HG03066 (cell line): ENCODE results near the gene NUDT3.
"Not testable (repeated sequence)": the region's sequence is repeated elsewhere in the genome, so short reads cannot be mapped to it uniquely, and the experiment has no call there.

Experiments
- ATAC-seq: cut with Tn5 transposase; IDR thresholded peaks from one replicate; pipeline ENCODE4 v1.9.1; 2021; ENCODE audit warnings: low read depth; ENCODE audit not compliant: unreplicated experiment

The NUDT3 gene

DNA sequence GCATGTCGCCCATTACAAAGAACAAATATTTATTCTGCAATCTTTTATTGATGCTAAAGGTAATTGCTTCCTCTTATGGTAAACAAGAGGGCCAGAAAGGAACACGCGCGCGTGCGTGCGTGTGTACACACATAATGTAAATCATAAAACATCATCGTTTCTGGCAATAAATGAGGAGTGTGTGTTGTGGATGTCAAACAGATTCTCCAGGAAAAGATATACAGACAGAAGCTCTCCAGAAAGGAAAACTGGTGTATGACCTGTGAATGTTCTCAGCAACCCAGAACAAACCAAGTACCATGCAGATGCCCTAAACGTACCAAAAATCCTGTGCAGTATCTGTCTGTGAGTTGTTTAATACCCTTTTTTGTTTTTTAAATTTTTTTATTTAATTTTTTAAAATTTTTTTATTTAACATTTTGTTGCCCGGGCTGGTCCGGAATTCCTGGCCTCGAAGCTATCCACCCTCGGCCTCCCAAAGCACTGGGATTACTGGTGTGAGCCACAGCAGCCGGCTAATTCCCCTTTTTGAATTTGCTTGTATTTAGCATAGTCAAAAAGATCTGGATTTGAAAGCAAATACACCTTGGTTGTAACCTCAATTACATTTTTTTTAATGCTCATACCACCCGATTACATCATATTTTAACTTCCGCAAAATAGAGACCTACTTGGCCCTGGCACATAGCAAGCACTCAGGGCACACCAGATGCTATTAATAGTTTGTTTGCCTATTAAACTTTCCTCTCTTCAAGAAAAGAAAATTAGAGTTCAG, 909 bp upstream of the NUDT3 start:
- ATAC-seq = no peak

DNA sequence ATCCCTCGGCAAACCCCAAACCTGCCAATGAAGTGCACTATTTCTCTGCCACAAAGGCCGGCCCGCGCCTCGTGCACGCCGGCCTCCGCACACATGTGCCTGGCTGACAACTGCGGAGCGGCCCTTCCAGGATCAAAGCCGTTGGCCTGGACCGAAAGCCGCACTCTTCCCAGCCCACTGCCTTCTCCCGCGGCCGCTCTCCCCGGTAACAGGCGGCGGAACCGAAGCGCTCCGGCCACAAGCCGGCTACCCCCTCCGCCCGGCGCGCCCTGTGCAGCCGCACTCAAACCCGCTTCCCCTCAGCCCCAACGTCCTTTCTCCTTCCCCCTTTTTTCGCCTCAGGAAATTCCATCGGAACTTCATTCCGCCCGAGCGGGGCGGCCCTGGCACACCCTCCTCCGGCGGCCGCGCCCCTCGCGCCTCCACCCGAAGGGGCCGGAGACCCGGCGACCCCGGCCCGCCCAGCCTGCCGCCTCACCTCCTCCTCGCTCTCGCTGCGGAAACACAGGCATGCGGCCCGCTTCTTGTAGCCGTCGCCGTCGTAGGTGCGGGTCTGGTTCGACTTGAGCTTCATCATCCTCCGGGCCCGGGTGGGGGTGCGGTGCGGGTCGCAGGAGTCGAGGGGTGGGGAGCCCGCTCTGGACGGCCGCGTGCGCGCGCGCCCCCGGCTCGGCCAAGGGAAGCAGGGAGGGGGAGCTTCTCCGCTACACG, 528 bp downstream of the NUDT3 start:
- peak; percentile 26 for ATAC-seq

DNA sequence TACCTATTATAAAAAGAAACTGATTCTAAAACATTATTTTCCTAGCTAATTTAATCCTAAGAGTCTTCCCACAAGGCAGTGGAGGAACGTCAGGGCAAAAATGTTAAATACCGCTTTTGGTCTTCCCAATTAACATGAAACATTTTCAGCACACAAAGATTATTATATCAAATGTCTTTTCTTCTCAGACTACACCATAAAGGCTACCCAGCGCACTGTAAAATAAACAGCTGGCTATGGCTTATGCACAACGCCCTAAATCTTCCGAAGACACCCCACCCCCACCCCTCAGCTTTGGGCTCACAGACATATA, 1.0 kb downstream of the NUDT3 start:
- no peak for ATAC-seq

DNA sequence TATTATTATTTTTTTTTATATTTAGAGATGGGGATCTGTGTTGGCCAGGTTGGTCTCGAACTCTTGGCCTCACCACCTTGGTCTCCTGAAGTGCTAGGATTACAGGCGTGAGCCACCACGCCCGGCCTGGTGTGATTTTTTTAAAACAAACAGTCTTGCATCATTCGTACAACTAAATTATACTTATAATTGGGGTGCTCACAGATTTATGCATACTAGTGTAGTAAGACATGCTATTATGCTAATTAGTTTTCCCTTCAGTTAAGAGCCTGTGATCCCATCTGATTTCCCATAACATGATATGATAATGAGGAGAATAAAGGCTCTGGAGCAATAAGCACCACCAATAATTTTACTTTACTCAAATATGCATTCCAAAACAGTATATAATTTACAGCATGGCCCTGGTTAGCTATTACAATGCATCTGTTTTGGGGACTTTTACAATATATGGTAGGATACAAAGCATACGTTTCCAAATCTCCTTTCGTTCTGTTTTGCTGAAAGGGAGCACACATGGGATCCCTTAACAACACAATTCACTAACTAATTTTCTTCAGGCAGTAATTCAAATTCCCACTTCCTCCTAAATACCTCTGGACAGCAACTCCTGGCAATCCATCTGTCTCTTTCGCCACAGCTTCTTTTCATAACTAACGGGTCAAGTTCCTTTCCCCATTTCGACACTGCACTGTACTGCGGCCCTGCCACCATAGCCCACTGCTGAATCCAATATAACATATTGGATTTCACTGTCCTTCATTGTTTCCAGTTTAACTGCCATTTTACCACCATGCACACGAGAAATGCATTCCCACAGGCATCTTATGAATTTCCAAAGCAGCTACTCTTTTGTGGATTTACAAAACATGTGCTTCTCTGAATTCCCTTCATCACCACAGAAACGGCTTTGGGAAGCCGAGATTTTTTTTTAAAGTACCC, 1.7 kb downstream of the NUDT3 start:
- ATAC-seq = no peak

DNA sequence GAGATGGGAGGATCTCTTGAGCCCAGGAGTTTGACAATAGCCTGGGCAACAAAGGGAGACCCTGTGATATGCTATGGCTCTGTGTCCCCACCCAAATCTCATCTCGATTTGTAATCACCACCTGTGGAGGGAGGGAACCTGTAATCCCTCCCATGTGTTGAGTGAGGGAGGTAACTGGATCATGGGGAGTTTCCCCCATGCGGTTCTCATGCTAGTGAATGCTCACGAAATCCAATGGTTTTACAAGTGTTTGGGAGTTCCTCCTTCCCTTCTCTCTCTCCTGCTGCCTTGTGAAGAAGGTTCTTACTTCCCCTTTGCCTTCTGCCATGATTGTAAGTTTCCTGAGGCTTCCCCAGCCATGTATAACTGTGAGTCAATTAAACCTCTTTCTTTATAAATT, 3.4 kb downstream of the NUDT3 start:
- ATAC-seq = no peak

DNA sequence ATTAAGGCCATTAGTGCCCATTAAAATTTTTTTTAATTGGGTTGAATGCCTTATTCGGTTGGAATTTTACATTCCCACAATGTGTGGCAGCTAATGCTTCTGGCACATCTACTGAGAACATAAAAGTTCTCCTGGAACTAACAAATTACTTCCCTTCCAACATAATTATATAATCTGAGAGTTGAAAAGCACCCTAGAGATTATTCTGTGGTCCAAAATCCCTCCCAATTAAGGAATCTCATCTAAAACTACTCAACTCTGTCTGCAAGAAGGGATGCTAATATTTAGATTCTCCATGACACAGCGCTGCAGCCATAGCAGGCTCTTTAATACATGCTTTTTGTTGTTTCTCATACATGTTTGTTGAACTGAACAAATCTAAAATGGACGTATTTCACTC, 4.0 kb downstream of the NUDT3 start:
- no peak for ATAC-seq

DNA sequence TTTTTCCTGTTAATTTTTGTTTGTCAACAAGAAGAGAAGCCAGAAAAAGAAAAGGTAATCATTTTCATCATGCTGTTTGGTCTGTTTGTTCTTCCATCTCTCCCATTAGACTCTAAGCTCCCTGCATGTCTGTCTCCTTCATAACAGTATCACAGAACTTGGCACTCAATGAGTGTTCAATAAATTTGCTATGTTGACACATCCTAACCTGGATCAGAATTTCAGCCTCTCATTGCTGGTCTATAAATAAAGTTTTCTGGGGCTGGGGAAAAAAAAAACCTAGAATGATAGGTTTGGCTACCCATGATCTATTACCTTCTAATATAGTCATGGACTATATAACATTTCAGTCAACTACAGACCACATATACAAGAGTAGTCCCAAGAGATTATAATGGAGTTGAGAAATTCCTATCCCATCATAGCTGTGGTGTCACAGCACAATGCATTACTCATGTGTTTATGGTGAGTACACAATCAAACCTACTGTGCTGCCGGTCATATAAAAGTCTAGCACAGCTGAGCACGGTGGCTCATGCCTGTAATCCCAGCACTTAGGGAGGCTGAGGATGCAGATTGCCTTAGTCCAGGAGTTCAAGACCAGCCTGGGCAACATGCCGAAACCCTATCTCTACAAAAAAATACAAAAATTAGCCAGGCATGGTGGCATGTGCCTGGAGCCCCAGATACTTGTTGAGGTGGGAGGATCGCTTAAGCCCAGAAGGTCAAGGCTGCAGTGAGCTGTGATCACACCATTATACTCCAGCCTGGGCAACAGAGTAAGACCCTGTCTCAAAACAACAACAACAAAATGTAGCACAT, 5.9 kb downstream of the NUDT3 start:
- no peak for ATAC-seq

DNA sequence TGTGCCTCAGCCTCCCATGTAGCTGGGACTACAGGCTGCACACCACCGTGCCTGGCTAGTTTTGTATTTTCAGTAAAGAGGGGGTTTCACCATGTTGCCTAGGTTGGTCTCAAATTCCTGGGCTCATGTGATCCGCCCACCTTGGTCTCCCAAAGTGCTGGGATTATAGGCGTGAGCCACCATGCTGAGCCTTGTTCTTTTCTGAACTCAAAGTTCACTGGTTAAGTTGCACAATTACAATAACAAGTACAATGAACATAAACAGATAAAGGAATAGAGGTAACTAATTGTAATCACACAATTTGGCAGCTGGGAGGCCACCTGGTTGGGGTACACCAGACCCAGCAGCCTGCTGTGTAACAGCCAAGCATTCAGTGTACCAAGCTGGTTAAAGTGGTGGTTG, 6.7 kb downstream of the NUDT3 start:
- no peak for ATAC-seq

DNA sequence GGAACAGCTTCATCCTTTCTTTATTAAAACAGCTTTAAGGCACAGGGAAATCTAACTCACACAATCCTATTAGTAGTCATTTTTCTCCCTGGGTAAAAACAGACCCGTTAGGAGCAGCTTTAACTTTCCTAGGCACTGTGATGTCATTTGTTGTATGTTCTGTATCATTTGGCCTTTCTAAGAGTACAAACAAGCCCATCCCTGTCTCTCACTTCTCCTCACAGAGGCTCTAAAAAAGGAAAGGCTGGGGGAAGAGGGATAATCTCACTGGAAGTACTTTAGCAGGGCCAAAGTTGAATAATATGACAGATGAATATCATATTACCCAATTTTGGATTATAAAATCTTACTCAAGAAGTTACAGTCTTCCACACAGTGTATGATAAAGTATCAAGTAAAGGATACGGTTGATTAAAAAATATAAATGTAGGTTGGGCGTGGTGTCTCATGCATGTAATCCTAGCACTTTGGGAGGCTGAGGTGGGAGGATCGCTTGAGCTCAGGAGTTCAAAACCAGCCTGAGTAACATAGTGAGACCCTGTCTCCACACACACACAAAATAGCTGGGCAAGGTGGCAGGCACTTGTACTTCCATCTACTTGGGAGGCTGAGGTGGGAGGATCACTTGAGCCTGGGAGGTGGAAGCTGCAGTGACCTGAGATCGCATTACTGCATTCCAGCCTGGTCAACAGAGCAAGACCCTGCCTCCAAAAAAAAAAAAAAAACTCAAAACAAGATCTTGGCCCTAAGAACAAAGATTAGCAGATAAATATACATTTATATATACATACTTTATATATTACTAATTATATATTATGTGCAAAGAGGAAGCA, 7.9 kb downstream of the NUDT3 start:
- no peak for ATAC-seq

DNA sequence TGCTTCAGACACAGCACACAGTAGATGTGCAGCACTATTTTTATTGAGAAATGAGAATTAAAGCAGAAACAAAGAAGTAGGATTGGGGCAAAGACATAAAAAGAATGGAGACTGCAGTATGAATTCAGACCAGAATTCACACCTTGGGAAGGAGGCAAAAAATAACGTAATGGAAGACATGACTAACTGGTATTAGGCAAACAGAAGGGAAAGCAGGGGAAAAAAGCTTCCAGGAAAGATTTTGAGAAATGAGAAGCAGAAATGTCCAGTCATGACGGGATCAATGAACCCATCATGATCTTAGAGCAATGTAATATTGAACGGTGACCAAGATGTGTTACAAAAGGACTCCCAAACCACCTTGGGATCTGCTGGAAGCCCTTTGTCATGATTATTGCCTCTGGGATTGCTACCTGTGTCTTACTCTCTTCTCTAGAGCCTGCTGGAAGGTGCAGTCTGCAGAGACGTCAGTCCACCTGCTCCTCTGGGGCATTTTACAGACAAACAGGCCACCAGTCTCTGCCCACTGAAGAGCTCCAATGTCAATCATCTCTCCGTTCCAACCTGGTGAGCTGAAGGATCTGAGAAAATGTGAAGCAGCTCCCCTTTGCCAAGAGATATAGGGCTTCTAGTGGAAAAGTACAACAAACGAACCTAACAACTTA, 8.7 kb downstream of the NUDT3 start:
- no peak for ATAC-seq

DNA sequence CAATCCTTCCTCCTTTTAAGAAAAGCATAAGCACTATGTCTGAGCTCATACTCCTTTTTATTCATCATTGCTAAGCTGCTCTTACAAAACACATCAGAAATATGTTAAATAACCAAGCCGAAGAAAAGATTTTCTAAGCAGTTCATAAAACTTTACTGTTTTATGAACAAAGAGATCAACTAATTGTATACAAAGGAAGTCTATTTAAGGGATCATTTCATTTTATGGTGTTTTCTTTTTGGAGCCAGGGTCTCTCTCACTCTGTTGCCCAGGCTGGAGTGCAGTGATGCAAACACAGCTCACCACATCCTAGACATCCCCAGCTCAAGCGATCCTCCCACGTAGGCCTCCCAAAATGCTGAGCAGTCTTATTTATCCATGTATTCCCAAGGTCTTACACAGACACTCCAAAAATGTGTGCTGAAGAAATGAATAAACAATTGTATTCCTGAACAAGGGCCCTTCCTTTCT, 9.3 kb downstream of the NUDT3 start:
- ATAC-seq = no peak

DNA sequence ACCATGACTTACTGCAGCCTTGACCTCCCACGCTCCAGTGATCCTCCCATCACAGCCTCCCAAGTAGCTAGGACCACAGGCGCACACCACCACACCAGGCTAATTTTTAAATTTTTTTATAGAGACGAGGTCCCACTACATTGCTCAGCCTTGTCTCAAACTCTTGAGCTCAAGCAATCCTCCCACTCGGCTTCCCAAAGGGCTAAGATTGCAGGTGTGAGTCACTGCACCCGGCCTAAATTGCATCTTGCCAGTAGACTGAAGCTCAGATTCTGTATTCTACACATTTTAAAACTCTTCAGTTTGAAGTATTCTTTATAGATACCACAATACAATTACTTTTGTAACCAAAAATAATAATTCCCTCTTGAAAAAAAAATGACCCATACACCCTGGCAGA, 11.4 kb downstream of the NUDT3 start:
- no peak for ATAC-seq

DNA sequence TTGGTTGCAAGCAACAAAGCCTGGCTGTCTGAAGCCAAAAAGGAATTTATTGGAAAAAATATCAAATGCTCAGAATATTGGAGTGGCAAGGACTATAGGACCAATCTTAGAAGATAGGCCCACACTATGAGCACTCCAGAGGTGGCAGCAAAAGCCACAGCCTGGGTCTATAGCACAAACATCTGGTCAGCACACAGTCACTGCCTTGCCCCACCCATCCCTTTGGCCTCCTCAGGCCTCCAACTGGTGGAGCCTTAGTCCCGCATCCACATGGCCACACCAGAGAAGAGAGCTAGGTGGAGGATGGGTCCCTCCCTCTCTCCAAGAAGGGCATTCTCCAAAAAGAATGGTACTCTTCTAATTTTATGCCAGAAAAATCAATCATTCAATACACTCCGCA, 14.0 kb downstream of the NUDT3 start:
- ATAC-seq = no peak

DNA sequence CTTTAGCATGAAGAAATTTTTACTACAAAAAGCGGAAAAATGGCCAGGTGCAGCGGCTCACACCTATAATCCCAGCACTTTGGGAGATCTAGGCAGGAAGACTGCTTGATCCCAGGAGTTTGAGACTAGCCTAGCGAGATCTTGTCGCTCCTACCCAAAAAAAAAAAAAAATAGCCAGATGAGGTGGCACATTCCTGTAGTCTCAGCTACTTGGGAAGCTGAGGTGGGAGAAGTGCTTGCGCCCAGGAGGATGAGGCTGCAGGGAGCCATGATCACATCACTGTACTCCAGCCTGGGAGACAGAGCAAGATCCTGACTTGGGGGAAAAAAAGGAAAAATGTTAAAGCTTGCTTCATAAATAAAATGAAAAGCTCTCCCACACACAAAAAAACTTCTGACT, 14.5 kb downstream of the NUDT3 start:
- ATAC-seq = no peak

DNA sequence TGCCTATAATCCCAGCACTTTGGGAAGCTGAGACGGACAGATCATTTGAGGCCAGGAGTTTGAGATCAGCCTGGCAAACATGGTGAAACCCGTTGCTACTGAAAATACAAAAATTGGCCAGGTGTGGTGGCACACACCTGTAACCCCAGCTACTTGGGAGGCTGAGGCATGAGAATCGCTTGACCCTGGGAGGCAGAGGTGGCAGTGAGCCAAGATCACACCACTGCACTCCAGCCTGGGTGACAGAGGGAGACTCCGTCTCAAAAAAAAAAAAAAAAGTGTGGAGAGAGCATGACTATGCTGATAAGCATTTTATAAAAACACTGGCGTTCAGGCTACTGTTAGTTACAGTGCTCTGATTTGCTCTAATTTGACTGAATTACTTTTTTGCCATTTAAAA, 14.9 kb downstream of the NUDT3 start:
- ATAC-seq = not testable (repeated sequence)

DNA sequence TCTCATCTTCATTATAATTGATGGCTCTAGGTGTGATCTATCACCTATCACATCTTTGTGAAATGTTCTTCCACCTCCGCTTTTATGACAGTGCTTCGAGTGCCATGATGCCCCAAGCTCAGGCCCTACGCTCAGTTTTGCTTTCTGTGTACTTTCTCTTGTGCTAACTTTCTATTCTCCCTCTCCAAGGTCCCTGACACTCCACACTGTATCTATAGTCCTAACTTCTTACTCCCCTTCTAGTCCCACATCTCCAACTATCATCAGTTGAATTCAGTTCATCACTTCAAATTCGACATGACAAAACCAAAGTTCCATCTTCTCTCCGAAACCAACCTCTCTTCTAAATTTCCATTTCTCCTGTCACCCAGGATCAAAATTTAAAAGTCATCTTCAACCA, 16.6 kb downstream of the NUDT3 start:
- ATAC-seq = no peak

DNA sequence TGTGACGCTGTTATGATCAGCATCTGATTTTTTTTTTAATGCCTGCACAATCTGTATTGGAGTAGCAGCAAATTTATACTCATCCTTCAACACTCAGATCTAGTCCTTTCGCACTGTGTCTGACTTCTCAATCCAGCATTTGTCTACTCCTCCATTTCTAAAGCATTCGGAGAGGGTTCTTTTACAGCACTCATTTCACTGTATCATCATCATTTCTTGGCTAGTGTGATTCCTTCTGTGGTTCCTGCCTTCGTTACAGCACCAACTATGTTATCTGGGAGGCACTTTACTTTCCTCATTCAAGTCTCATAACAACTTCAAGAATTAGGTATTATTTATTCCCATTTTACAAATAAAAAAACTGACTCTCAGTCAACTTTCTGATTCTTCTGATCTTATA, 18.0 kb downstream of the NUDT3 start:
- ATAC-seq = no peak

DNA sequence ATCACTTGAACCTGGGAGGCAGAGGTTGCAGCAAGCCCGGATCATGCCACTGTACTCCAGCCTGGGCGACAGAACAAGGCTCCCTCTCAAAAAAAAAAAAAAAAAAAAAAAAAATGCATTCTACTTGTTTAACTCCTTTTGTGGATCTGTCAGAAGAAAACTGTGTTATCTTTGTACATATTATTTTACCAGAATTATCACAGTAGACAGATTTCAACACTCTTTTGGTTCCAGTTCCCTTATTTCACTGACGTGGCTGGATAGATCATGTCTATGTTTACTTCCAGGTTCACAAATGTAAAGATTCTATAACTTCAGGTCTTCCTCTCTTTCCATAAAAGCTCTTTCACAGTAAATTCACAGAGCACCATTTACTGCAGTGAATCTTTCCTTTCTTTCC, 18.4 kb downstream of the NUDT3 start:
- ATAC-seq = no peak

DNA sequence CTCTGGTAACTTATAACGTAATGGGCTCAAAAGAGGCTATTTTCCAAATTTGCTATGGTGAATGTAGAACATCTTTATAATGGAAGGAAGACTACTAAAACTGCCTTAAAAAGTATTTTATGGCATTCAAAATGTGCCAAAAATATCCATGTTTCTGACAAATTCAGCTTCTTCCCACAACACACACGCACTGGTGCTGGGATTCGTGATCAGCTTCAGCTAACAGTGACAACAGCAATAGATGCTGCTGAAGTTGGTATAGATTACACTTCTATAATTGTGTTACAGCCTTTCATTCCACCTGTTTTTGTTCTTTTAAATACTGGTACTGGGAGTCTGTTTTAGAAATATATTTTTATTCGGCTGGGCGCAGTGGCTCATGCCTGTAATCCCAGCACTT, 19.0 kb downstream of the NUDT3 start:
- ATAC-seq = no peak
